ENCODE data around the gene DENND4B. TPM values are rescaled to one million over a fixed set of nuclear protein-coding genes. Genes with fewer than 3 reads are reported as not detected.

The DENND4B gene
- total and polyA plus RNA-seq, 9 of the 15 experiments (the other 6 are each of a cell fraction or from before 2014, with no cell fraction given) = 9.5 to 80.5 (median 23.1) TPM

DNA sequence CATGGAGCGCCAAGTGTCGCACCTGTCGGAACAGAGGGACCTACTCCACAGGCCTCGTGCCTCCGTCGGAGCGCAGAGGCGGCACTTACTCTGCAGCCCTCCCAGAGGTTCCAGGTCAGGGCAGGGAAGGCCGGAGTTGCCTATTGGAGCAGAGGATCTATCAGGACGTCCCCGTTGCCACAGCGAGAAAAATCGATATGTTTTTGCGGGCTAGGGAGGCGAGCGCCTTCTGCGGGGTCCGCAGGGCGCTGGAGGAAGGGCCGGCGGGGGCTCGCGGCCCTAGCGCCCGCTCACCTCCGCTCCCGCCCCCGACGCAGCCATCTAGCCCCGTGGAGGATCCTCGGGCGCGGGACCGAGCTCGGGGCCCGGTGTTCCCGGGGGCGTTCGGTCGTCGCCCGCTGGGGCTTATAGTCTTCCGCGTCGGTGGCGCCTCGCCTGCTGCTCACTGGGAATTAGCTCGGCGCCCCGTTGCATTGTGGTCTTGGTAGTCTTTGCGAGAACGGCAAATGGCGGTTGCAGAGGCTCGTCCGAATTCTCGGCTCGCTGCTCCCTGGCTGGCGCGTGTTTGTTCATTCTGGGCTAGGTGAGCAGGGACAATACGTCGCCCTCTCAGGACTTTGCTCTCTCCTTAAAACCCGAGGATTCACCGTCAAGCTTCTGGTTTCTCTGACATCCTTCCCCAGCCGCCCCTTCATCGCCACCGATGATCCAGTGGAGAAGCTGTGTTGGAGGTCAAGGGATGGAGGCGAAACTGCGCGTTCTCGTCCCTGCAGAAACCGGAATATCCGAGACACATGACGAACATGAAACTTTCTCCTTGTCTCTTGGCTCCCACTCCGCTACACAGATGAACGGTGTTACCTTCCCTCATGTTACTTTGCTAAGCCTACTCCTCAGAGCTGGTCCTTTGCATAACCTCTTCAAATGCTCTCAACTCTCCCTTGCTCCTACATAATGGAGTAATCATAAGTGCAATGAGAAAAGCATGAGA is 31.0 kb upstream of the DENND4B start, which contains the start of gene JTB (continued):
- TF ChIP-seq, protein P1, sequence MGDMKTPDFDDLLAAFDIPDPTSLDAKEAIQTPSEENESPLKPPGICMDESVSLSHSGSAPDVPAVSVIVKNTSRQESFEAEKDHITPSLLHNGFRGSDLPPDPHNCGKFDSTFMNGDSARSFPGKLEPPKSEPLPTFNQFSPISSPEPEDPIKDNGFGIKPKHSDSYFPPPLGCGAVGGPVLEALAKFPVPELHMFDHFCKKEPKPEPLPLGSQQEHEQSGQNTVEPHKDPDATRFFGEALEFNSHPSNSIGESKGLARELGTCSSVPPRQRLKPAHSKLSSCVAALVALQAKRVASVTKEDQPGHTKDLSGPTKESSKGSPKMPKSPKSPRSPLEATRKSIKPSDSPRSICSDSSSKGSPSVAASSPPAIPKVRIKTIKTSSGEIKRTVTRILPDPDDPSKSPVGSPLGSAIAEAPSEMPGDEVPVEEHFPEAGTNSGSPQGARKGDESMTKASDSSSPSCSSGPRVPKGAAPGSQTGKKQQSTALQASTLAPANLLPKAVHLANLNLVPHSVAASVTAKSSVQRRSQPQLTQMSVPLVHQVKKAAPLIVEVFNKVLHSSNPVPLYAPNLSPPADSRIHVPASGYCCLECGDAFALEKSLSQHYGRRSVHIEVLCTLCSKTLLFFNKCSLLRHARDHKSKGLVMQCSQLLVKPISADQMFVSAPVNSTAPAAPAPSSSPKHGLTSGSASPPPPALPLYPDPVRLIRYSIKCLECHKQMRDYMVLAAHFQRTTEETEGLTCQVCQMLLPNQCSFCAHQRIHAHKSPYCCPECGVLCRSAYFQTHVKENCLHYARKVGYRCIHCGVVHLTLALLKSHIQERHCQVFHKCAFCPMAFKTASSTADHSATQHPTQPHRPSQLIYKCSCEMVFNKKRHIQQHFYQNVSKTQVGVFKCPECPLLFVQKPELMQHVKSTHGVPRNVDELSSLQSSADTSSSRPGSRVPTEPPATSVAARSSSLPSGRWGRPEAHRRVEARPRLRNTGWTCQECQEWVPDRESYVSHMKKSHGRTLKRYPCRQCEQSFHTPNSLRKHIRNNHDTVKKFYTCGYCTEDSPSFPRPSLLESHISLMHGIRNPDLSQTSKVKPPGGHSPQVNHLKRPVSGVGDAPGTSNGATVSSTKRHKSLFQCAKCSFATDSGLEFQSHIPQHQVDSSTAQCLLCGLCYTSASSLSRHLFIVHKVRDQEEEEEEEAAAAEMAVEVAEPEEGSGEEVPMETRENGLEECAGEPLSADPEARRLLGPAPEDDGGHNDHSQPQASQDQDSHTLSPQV (IDR thresholded peaks at IDR 0.05) = 0 out of 2 replicates have a peak, but pooled peaks have one; percentile 18
- TF ChIP-seq MCM3 (IDR thresholded peaks at IDR 0.05) (no peak), HLTF (IDR thresholded peaks at IDR 0.05) (no peak), SAP30 (IDR thresholded peaks at IDR 0.05; ENCODE audit: borderline replicate concordance, insufficient read depth, low read depth, low read length, poor library complexity, severe bottlenecking) (peak; percentile 47), SAFB (IDR thresholded peaks at IDR 0.05; ENCODE audit: borderline replicate concordance, low read depth, low read length) (no peak), NR2C2 (CRISPR knock-in tag; IDR thresholded peaks at IDR 0.05) (no peak; the same call in 1 of the 2 replicates), NR2C2 (tag; IDR thresholded peaks at IDR 0.05) (peak; percentile 69; the same call in 1 of the 2 replicates), HDAC6 (IDR thresholded peaks at IDR 0.05; ENCODE audit: low read depth, low read length) (no peak), TCF7L2 (IDR thresholded peaks at IDR 0.05; ENCODE audit: low read depth, low read length) (no peak), PHF21A (IDR thresholded peaks at IDR 0.05; ENCODE audit: borderline replicate concordance, low read depth) (no peak), SOX6 (IDR thresholded peaks at IDR 0.05) (no peak), ZC3H11A (IDR thresholded peaks at IDR 0.05; ENCODE audit: low read depth, low read length) (no peak), ZKSCAN8 (CRISPR knock-in tag; IDR thresholded peaks at IDR 0.05) (no peak), ZNF174 (CRISPR knock-in tag; IDR thresholded peaks at IDR 0.05) (no peak), ZBTB17 (CRISPR knock-in tag; IDR thresholded peaks at IDR 0.05) (0 out of 2 replicates have a peak, but pooled peaks have one; percentile 41), JUNB (CRISPR knock-in tag; conservative IDR thresholded peaks at IDR 0.05) (no peak), SP1 (CRISPR knock-in tag; IDR thresholded peaks at IDR 0.05) (peak; percentile 38; the same call in 1 of the 2 replicates), ZKSCAN3 (CRISPR knock-in tag; IDR thresholded peaks at IDR 0.05) (no peak), SMAD2 (IDR thresholded peaks at IDR 0.05; ENCODE audit: low read depth, low read length) (no peak), E2F3 (CRISPR knock-in tag; IDR thresholded peaks at IDR 0.05) (0 out of 2 replicates have a peak, but pooled peaks have one; percentile 23), CBX1 (IDR thresholded peaks at IDR 0.05; ENCODE audit: low read depth) (peak; percentile 63; the same call in 1 of the 2 replicates)
- TF ChIP-seq, protein P2, sequence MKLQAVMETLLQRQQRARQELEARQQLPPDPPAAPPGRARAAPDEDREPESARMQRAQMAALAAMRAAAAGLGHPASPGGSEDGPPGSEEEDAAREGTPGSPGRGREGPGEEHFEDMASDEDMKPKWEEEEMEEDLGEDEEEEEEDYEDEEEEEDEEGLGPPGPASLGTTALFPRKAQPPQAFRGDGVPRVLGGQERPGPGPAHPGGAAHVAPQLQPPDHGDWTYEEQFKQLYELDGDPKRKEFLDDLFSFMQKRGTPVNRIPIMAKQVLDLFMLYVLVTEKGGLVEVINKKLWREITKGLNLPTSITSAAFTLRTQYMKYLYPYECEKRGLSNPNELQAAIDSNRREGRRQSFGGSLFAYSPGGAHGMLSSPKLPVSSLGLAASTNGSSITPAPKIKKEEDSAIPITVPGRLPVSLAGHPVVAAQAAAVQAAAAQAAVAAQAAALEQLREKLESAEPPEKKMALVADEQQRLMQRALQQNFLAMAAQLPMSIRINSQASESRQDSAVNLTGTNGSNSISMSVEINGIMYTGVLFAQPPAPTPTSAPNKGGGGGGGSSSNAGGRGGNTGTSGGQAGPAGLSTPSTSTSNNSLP (IDR thresholded peaks at IDR 0.05; ENCODE audit: borderline replicate concordance, low read depth, low read length) = no peak
- TF ChIP-seq, protein P3, sequence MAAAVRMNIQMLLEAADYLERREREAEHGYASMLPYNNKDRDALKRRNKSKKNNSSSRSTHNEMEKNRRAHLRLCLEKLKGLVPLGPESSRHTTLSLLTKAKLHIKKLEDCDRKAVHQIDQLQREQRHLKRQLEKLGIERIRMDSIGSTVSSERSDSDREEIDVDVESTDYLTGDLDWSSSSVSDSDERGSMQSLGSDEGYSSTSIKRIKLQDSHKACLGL (CRISPR knock-in tag; IDR thresholded peaks at IDR 0.05; ENCODE audit: borderline replicate concordance, poor library complexity, severe bottlenecking) = no peak

Measured in K562 (cell line).